Stimulated activated CD8-positive, alpha-beta memory T cell treated with anti-CD3 and anti-CD28 coated beads, Interleukin-12 subunit alpha, Interleukin-12 subunit beta, amount 100 ng/mL, for 24 hours (primary cell): ENCODE results near the gene POTEB2.
"Not testable (repeated sequence)": the region's sequence is repeated elsewhere in the genome, so short reads cannot be mapped to it uniquely, and the experiment has no call there.

Experiments
- DNase-seq: peaks from one replicate; pipeline ENCODE4 v3.0.0-alpha.2; 2020; ENCODE audit errors: extremely low read depth

POTEB2 gene

GRCh38 chr15:20866214-20866613, at the start of gene POTEB2:
POTEB2 (minus strand) TSS chr15:20866314; CDS start chr15:20866281, 33 bp downstream.
- not testable (repeated sequence) for DNase-seq

- not testable (repeated sequence) for DNase-seq
These were observed 13.8 kb upstream of the POTEB2 start for GRCh38 chr15:20879916-20880315.

GRCh38 chr15:20878464-20878863, 12.3 kb upstream of the POTEB2 start:
- not testable (repeated sequence) for DNase-seq

GRCh38 chr15:20877819-20878218, 11.7 kb upstream of the POTEB2 start:
- not testable (repeated sequence) for DNase-seq
